Iris pigment epithelial cell (primary cell): ENCODE measurements around the gene TCP11L1.
"Not testable (repeated sequence)": the region's sequence is repeated elsewhere in the genome, so short reads cannot be mapped to it uniquely, and the experiment has no call there.

ENCODE experiments used
- DNase-seq: peaks from one replicate; pipeline ENCODE4 v3.0.0-alpha.2; 2011; ENCODE audit warnings: low read depth

Gene TCP11L1

DNA sequence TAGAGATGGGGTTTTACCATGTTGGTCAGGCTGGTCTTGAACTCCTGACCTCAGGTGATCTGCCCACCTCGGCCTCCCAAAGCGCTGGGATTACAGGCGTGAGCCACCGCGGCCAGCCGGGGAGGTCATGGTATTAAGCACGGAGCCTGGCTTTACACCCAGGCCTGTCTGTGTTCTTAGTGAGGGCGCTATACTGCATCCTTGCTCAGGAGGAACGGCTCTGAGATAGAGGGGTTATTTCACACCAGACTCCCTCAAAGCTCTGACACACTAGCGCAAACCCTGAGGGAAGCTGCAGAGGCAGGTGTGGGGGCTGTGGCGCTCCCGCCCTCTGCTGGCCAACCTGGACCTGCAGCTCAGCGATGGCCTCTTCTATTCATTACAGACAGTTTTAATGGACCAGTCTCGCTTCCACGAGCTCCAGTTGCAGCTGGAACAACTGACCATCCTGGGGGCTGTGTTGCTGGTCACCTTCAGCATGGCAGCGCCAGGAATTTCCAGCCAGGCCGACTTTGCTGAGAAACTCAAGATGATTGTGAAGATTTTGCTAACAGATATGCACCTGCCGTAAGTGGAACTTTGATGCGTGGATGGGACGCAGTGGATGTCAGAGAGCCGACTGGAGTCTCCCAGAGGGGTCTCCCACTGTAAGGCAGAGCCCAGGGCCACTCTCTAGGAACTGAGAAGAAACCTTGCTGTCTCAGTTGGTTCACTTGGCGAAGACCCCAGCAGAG is 26.2 kb downstream of the TCP11L1 start:
- DNase-seq: peak; percentile 70

DNA sequence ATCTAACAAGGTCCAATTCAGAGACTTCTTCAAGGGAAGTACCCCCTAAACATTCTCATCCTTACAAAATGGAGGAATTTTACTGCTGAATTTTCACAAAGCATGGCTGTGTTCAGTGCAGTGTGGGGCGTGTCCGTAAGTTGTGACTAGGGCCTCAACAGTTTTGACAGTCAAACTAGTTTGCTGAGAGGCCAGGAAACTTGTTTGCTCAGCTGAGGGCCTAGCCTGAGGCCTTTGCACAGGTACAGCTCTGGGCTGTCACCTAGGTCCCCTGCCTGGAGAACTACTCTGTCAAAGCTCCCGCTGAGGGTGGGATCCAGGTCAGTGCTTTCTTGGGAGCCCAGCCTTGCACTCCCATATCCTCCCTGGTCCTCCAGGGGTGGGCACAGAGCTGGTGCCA is 27.9 kb downstream of the TCP11L1 start:
- DNase-seq: no peak

DNA sequence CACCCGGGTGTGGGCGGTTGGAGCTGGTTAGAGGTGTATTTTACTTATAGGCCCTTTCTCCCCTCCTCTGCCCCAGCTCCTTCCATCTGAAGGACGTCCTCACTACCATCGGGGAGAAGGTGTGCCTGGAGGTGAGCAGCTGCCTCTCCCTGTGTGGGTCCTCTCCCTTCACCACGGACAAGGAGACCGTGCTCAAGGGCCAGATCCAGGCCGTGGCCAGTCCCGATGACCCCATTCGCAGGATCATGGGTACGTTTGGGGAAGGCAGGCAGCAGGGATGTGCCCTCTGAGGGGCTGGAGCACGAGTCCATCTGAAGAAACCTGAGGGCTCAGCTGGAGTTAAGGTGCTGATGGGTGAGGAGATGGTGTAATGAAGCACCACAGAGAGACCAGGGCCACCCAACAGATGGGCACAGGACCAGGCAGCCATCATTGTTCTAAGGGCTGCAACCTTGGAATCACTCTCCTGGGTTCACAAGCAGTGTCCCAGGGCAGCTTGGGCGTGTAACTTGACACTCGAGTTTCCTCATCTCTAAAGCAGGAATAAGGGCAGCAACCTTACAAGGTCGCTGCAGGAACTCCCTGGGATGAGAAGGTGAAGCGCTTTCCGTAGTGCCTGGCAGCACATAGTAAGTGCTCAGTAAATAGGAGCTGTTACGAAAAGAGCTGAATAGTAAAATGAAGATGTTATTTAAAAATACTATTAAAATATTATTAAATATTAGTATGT is 29.4 kb downstream of the TCP11L1 start:
- DNase-seq: no peak

DNA sequence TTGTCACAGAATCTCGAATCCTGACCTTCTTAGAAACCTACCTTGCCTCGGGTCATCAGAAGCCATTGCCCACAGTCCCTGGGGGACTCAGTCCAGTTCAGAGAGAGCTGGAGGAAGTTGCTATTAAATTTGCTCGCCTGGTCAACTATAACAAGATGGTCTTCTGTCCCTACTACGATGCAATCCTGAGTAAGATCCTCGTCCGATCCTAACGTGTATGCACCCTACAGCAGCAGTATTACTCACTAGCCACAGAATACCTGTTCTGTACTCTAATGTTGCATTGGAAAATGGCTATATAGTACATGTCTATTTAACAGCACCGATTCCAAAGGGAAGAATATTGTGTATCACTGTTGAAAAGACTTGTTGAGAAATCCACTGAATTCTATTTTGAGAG is 33.1 kb downstream of the TCP11L1 start:
- no peak for DNase-seq

- no peak for DNase-seq
Measured at GRCh38 chr11:33083918-33084317, 44.5 kb downstream of the TCP11L1 start.

DNA sequence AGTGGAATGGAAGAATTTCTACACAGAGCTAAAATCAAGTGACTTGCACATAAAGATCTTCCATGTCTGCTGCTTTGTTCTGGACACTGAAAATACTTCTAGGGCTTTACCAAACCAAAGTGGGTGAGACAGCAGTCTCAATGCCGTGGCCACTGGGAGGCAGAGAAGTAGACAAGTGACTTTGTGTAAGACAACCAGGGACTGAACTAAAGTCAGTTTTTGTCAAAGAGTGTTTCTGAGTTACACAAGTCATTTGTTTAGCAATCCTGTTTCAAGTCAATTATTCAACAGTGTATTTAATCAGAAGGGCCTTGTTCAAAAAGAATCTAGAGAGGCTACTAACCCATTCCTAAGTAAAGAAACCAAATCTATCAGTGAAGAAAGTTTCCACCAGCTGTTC is 46.6 kb downstream of the TCP11L1 start:
- no peak for DNase-seq

DNA sequence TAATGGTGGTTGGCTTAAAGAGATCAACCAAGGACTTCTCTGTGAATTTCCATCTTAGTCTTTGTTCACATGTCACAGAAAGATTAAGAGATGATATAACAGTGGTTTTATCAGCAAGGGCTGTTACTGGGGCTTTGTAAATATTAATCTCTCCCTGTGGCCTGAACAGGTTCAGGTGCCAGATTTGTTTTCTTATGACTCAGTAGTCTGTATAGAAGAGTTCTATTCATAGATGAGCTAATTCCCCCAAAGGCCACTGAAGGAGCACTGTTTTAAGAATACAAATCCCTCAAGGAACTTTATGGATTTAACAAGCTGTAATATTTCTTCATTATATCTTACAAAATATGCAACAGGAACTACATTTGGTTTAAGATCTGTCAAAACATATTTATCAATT is 50.4 kb downstream of the TCP11L1 start:
- DNase-seq: peak; percentile 51

DNA sequence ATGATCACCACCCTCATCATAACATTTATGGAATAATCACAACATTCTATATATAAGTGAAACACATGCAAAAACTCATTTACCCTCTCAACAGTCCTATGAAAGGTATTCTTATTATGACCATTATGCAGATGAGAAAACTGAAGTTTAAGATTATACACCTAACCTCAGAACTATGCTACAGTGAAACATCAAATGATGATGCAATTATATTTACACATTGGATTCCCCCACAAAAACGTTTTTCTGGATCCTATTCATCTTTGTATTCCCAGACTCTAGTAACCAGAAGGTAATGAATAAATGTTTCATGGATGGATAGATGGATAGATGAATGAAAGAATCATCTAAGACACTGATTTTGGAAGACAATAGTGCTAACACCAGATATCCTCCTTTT is 54.8 kb downstream of the TCP11L1 start:
- no peak for DNase-seq

DNA sequence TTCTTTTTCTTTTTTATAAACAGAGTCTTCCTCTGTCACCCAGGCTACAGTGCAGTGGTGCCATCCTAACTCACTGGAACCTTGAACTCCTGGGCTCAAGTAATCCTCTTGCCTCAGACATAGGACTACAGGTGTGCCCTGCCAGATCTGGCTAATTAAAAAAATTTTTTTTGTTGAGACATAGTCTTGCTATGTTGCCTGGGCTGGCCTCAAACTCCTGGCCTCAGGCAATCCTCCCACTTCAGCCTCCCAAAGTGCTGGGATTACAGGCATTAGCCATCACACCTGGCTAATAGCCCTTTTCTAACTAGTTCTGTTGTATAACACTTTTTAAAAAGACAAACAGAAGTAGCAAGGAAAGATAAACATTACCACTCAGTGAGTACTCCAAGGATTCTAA is 64.5 kb downstream of the TCP11L1 start:
- no peak for DNase-seq

GRCh38 chr11:33109294-33109895 is 70.0 kb downstream of the TCP11L1 start:
- DNase-seq: no peak

DNA sequence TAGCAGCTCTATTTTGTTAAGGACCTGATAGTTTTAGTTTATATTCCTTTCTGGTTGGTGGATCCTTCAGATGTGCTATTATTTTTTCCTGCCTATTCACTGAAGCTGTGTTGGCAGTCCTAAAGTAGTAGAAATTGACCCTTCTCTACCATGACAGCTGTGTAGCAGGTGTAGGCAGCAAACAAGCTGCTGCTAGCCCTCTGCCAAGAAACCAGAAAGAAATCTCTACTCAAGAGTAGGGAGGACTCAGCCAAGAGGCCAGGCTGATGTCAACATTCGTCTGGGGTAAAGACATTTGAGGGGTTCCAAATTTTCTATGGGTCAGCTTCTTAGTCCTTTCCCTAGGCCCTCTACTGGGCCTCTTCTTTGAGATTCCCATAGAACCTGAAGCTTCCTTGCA is 70.7 kb downstream of the TCP11L1 start:
- no peak for DNase-seq

GRCh38 chr11:33116535-33116934 is 77.2 kb downstream of the TCP11L1 start:
- peak; percentile 15 for DNase-seq

- not testable (repeated sequence) for DNase-seq
Measured at GRCh38 chr11:33122696-33123095, 83.3 kb downstream of the TCP11L1 start.
